Caco-2 (cell line): Measurements from ENCODE around the gene PHF21A. TPM values are rescaled to one million over a fixed set of nuclear protein-coding genes. Genes with fewer than 3 reads are reported as not detected.
A peak's percentile ranks its signal among the peaks of the same experiment; 100 is the strongest.

Experiments
- BruUV-seq: library from RNA; stranded (reverse); fragments of 400-500 nt; replicated peaks from 2 replicates; lab custom pipeline; 2021; lab: Mats Ljungman, UMichigan
- CTCF ChIA-PET: fragments of 300-600 bp; sonication (Branson Sonifier 250); formaldehyde crosslinking; loops from one replicate; lab custom pipeline; 2022; ENCODE audit warnings: antibody characterized with exemption; lab: Charles Lee
- POLR2A ChIA-PET: fragments of 300-600 bp; sonication (Branson Sonifier 250); formaldehyde crosslinking; loops from one replicate; lab custom pipeline; 2022; ENCODE audit warnings: antibody characterized with exemption; lab: Charles Lee
- DNase-seq, 2 experiments: peaks; one replicate each; pipeline versions ENCODE4 v3.0.0 to v3.0.0-alpha.2; 2020 to 2022
- H3K27me3 ChIP-seq: replicated peaks from 2 replicates; pipeline ENCODE4 v1.6.0; 2011; ENCODE audit warnings: low read length; ENCODE audit not compliant: control insufficient read depth, insufficient read depth
- H3K36me3 ChIP-seq: 2 replicates; pipeline ENCODE4 v1.5.1; 2011; ENCODE audit warnings: low read length; ENCODE audit not compliant: control insufficient read depth, insufficient read depth
- H3K4me1 ChIP-seq: fragments of 250-450 bp; sonication (Bioruptor Pico); 2 replicates; pipeline ENCODE4 v1.5.1; 2020; ENCODE audit warnings: mild to moderate bottlenecking
- H3K4me3 ChIP-seq: 2 replicates; pipeline ENCODE4 v1.5.1; 2011; ENCODE audit warnings: low read depth, mild to moderate bottlenecking, control low read depth, low read length
- H3K9me3 ChIP-seq: fragments of 250-450 bp; sonication (Bioruptor Pico); 2 replicates; pipeline ENCODE4 v1.5.1; 2020; ENCODE audit warnings: mild to moderate bottlenecking, moderate library complexity
- H3K27ac Mint-ChIP-seq: one replicate; pipeline ENCODE4 v1.8.0; 2022; ENCODE audit warnings: mixed read lengths; ENCODE audit not compliant: unreplicated experiment
- H3K27me3 Mint-ChIP-seq: one replicate; pipeline ENCODE4 v1.8.0; 2022; ENCODE audit warnings: mixed read lengths; ENCODE audit not compliant: insufficient read depth, unreplicated experiment
- H3K36me3 Mint-ChIP-seq: one replicate; pipeline ENCODE4 v1.8.0; 2022; ENCODE audit warnings: mild to moderate bottlenecking, mixed read lengths; ENCODE audit not compliant: insufficient read depth, unreplicated experiment
- H3K4me1 Mint-ChIP-seq: one replicate; pipeline ENCODE4 v1.8.0; 2022; ENCODE audit warnings: low read depth, mixed read lengths; ENCODE audit not compliant: unreplicated experiment
- H3K4me3 Mint-ChIP-seq: one replicate; pipeline ENCODE4 v1.8.0; 2022; ENCODE audit warnings: mild to moderate bottlenecking, moderate library complexity, mixed read lengths; ENCODE audit not compliant: unreplicated experiment
- H3K9me3 Mint-ChIP-seq: one replicate; pipeline ENCODE4 v1.8.0; 2022; ENCODE audit warnings: mixed read lengths; ENCODE audit not compliant: unreplicated experiment
- intact Hi-C: fragments of 100-400 bp; cut with micrococcal nuclease; formaldehyde crosslinking; loops from one replicate; pipeline ENCODE4 v1.10.0; 2022; ENCODE audit not compliant: unreplicated experiment
- total RNA-seq: library from RNA; stranded (reverse); gene quantifications from 2 replicates; pipeline ENCODE4 v1.2.3, GENCODE V29; 2022
- TF ChIP-seq, protein P1 (sequence below), 2 experiments: fragments of 200-600 bp in 1 of 2; IDR thresholded peaks; 1 replicate in 1 of 2; 2 replicates in 1 of 2; pipeline versions ENCODE4 v1.5.1 to v1.8.0; 2011 to 2022; ENCODE audit warnings: antibody characterized with exemption in 1 of 2, control low read depth in 1 of 2, inconsistent platforms in 1 of 2, low read depth in 1 of 2, low read length in 1 of 2, mild to moderate bottlenecking in 1 of 2, moderate library complexity in 1 of 2; ENCODE audit not compliant: insufficient read depth in 1 of 2, severe bottlenecking in 1 of 2, unreplicated experiment in 1 of 2

PHF21A gene
- total RNA-seq, 1 experiment from 2014 or later: 20.0 TPM

DNA sequence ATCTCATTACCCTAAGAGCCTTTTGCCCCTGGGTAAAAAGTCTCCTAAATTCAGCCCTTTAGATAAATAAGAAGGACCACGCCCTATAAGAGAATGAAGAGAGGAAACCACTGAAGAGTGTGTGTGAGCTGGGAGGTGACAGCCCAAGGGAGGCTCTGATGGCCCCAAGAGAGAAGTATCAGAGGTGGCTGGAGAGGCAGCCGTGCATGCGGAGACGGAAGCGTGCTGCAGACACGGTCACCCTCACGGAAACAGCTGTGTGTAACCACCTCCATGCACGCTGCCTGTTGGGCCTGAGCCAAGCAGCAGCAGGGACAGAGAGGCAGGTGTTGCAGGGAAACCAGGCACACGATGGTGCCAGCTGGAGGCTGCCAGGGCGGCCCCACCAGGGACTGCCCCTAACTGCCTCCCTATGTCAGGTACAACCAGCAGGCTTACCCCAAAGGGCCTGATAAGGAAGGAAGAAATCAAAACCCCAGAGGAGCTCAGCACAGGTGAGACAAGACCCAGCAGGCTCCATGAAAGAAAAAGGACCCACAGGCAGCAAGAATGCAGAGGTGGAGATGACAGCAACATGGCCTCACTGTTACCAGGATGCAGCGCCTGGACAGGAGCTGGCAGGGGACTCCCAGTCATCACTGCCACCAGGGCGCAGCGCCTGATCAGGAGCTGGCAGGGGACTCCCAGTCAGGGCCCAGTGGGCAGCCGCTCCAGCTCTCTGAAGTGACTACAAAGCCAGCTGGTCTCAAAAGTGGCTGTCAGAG lies 191.0 kb downstream of the PHF21A start:
- peaks cover 54% of the 10 kb centered on the region for H3K36me3 Mint-ChIP-seq
- Histone ChIP-seq H3K4me1 (0 out of 2 replicates have a peak, but pooled peaks cover 4% of the 10 kb centered on the region), H3K36me3 (peaks cover 1% of the 10 kb centered on the region), H3K9me3 (no peaks in the 10 kb centered on the region), H3K4me3 (no peak overlapping the region), H3K27me3 (no peaks in the 10 kb centered on the region)
- H3K4me3 Mint-ChIP-seq: no peak overlapping the region
- POLR2A ChIA-PET: no interaction called here
- intact Hi-C loops: no loop called here
- no peaks in the 10 kb centered on the region for H3K27me3 Mint-ChIP-seq
- CTCF ChIA-PET: interaction anchor here (0.5 to 1.0 kb wide), 4 partner anchors 34 to 76 kb away, joined by 3 to 6 read pairs (median 3); no protein-coding TSS in a partner anchor
- DNase-seq: no peak
- TF ChIP-seq, protein P1, sequence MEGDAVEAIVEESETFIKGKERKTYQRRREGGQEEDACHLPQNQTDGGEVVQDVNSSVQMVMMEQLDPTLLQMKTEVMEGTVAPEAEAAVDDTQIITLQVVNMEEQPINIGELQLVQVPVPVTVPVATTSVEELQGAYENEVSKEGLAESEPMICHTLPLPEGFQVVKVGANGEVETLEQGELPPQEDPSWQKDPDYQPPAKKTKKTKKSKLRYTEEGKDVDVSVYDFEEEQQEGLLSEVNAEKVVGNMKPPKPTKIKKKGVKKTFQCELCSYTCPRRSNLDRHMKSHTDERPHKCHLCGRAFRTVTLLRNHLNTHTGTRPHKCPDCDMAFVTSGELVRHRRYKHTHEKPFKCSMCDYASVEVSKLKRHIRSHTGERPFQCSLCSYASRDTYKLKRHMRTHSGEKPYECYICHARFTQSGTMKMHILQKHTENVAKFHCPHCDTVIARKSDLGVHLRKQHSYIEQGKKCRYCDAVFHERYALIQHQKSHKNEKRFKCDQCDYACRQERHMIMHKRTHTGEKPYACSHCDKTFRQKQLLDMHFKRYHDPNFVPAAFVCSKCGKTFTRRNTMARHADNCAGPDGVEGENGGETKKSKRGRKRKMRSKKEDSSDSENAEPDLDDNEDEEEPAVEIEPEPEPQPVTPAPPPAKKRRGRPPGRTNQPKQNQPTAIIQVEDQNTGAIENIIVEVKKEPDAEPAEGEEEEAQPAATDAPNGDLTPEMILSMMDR (IDR thresholded peaks at IDR 0.05; ENCODE audit: insufficient read depth in 1 of 2, low read depth in 1 of 2, low read length in 1 of 2, severe bottlenecking in 1 of 2, unreplicated experiment in 1 of 2): no peak
- no peak overlapping the region for H3K27ac Mint-ChIP-seq
- BruUV-seq: no TSS peak
- H3K9me3 Mint-ChIP-seq: no peaks in the 10 kb centered on the region
- no peaks in the 10 kb centered on the region for H3K4me1 Mint-ChIP-seq

DNA sequence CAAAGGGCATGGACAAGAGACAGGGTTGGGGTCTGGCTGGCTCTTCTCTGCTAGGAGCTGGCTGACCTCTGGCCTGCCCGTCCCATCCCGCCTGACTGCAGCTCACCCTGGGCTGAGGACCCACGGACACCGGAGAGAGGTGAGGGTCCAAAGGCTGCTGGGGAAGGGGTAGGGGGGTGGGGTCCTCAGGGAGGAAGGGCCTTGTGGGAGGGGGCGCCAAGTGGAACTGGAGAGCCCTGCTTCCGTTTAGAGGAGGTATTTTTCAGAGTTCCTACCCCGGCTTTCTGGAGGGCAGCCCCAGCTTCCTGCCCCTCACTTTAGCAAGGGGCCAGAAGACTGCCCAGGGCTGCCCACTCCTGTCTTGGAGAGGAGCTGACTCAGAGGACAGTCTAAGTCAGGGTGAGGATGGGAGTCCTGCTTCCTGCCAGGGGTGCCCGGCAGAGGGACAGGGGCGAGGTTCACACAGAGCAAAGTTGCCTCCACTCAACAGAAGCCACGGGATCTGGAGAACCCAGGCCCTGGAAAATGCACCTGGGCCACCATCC lies 191.7 kb downstream of the PHF21A start:
- TF ChIP-seq, protein P1 (IDR thresholded peaks at IDR 0.05; ENCODE audit: insufficient read depth in 1 of 2, low read depth in 1 of 2, low read length in 1 of 2, severe bottlenecking in 1 of 2, unreplicated experiment in 1 of 2): no peak
- Mint-ChIP-seq H3K4me1 (peaks cover under 1% of the 10 kb centered on the region), H3K27me3 (no peaks in the 10 kb centered on the region), H3K36me3 (peaks cover 58% of the 10 kb centered on the region), H3K27ac (no peak overlapping the region), H3K4me3 (no peak overlapping the region), H3K9me3 (no peaks in the 10 kb centered on the region)
- no TSS peak for BruUV-seq
- no peak overlapping the region for H3K4me3 ChIP-seq
- peaks cover 1% of the 10 kb centered on the region for H3K36me3 ChIP-seq
- 0 out of 2 replicates have a peak, but pooled peaks cover 4% of the 10 kb centered on the region for H3K4me1 ChIP-seq
- no peaks in the 10 kb centered on the region for H3K9me3 ChIP-seq
- ChIA-PET POLR2A (no interaction called here), CTCF (interaction anchor here (0.6 to 0.7 kb wide), 2 partner anchors 35 to 103 kb away, joined by 3 read pairs; no protein-coding TSS in a partner anchor)
- no peak for DNase-seq
- intact Hi-C loops: no loop called here
- no peaks in the 10 kb centered on the region for H3K27me3 ChIP-seq

DNA sequence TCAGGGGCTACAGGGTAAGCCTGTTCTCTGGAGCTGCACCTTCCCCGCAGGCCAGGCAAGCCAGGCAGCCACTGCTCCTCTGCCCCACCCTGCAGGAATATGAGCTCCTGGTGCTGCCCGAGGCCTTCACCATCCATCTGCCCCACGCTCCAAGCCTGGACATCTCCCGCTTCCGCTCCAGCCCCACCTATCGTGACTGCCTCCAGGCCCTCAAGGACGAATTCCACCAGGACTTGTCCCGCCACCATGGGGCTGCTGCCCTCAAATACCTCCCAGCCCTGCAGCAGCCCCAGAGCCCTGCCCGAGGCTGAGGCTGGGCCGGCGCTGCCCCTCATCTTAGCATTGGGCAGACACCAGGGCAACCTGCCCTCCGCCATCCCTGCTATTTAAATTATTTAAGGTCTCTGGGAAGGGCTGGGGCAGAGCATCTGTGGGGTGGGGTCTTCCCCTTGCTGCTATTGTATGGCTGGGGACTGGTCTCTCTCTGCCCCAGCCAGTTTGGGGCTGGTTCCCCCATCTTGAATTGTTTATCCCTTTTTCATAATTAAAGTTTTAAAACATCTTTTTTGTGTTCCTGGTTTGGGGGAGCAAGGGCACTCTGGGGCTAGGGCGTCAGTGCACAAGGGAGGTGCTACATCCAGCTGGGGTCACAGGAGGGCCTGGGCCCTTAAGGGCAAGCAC lies 192.6 kb downstream of the PHF21A start:
- TF ChIP-seq, protein P1 (IDR thresholded peaks at IDR 0.05; ENCODE audit: insufficient read depth in 1 of 2, low read depth in 1 of 2, low read length in 1 of 2, severe bottlenecking in 1 of 2, unreplicated experiment in 1 of 2): no peak
- peaks cover 1% of the 10 kb centered on the region for H3K36me3 ChIP-seq
- no peaks in the 10 kb centered on the region for H3K9me3 ChIP-seq
- POLR2A ChIA-PET: no interaction called here
- 0 out of 2 replicates have a peak, but pooled peaks cover 4% of the 10 kb centered on the region for H3K4me1 ChIP-seq
- DNase-seq: peak in 1 of 2 experiments; percentile 74
- no peaks in the 10 kb centered on the region for H3K9me3 Mint-ChIP-seq
- intact Hi-C loops: no loop called here
- H3K27me3 Mint-ChIP-seq: no peaks in the 10 kb centered on the region
- no peak overlapping the region for H3K4me3 Mint-ChIP-seq
- no TSS peak for BruUV-seq
- peaks cover 61% of the 10 kb centered on the region for H3K36me3 Mint-ChIP-seq
- H3K4me3 ChIP-seq: no peak overlapping the region
- CTCF ChIA-PET: interaction anchor here (0.9 kb wide), 1 partner anchor 88 kb away, joined by 3 read pairs; no protein-coding TSS in a partner anchor
- H3K27ac Mint-ChIP-seq: peak overlapping the region; percentile 61
- no peaks in the 10 kb centered on the region for H3K27me3 ChIP-seq
- peaks cover 7% of the 10 kb centered on the region for H3K4me1 Mint-ChIP-seq
